NCI-H2081 (cell line): ENCODE measurements around the gene FLNA.
"Not testable (repeated sequence)": the region's sequence is repeated elsewhere in the genome, so short reads cannot be mapped to it uniquely, and the experiment has no call there.

Experiments
- DNase-seq, 2 experiments: peaks; one replicate each; lab custom pipeline; 2025; lab: John Stamatoyannopoulos, UW

FLNA gene

GRCh38 chrX:154358829-154359228, 15.6 kb downstream of the FLNA start:
- DNase-seq = no peak

GRCh38 chrX:154358011-154358410, 16.4 kb downstream of the FLNA start:
- no peak for DNase-seq

GRCh38 chrX:154357205-154357604, 17.2 kb downstream of the FLNA start:
- DNase-seq = no peak

GRCh38 chrX:154356596-154356995, 17.8 kb downstream of the FLNA start:
- DNase-seq = no peak

DNA sequence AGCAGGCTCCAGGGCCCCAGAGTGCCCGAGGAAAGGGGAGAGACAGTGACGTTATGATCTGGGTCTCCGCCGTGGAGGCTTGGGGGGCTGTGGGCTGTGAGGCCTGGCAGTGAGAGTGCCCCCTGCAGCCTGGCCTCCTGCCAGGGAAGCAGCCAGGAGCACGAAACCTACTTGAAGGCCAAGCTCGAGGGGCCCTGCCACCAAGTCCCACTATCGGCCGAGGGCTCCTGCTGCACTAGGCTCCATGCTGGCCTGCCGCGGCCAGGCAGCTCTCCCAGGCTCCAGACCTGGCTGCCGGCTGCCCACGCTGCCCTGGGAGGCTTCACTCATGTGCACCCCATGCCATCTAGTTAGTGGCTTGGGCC, 18.7 kb downstream of the FLNA start:
- DNase-seq = no peak

- DNase-seq = no peak
Measured at GRCh38 chrX:154355094-154355775, 19.2 kb downstream of the FLNA start.

- DNase-seq = no peak
Measured at GRCh38 chrX:154354516-154354915, 19.9 kb downstream of the FLNA start.

DNA sequence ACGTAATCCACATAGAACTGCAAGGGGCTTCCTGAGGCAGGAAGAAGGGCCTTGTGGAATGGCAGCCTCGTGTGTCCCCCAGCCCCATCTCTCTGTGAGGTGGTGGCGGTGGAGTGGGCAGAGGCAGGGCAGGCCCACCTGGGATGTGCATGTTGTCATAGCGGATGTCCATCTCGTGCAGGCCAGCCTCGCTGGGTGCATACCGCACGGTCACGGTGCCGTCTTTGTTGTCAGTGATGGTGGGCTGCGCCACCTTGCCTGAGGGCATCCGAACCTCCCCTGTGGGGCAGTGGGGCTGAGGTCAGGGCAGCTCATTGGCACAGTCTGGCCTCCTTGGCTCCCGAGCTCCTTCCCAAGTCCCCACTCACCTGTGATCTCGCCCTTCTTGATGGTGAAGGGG, 20.4 kb downstream of the FLNA start:
- DNase-seq = no peak

DNA sequence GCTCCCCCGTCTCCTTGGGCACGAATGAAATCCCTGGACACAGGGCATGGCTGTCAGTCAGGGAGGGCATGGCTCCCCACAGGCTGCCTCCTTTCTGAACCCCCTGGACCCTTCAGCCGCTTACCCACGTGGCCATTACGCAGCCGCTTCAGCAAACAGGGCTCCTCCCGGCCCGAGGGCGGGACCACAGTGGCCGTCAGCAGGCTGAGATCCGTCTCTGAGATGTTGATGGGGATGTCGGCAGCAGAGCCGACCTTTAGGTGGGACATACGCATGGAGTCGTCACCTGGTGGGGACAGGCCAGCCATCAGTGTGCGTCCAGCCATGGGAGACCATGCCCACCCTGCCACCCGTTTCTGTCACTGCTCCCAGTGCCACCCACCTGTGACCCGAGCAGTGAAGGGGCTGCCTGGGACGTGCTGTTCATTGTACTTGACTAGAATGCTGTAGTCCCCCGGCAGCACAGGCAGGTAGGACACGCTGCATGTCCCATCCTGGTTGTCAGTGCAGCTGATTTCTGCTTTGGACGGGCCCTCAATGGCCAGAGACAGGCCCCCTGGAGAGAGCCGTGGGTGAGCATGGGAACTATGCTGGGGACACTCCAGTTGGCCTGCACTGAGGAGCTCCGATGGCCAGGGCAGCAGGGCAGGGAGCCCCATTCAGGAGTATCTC, 21.1 kb downstream of the FLNA start:
- no peak for DNase-seq

GRCh38 chrX:154352466-154352865, 22.0 kb downstream of the FLNA start:
- DNase-seq = no peak

DNA sequence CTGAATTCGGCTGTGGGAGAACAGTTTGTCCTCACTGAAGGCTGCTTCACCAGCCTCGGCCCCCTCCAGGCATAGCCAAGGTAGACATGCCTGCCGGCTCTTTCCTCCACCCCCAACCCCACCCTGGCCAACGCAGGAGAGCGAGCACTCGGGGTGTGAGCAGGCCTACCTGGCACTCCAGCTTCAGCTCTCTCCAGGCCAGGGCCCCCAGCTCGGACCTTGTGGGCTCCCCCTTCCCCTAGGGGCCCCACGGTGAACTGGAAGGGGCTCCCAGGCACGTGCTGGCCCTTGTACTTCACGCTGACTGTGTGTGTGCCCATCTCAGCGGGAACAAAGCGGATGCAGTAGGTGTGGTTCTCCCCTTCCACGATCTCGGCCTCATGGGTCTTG, 22.4 kb downstream of the FLNA start:
- DNase-seq = no peak

- no peak for DNase-seq
Measured at GRCh38 chrX:154351183-154352011, 23.0 kb downstream of the FLNA start.

DNA sequence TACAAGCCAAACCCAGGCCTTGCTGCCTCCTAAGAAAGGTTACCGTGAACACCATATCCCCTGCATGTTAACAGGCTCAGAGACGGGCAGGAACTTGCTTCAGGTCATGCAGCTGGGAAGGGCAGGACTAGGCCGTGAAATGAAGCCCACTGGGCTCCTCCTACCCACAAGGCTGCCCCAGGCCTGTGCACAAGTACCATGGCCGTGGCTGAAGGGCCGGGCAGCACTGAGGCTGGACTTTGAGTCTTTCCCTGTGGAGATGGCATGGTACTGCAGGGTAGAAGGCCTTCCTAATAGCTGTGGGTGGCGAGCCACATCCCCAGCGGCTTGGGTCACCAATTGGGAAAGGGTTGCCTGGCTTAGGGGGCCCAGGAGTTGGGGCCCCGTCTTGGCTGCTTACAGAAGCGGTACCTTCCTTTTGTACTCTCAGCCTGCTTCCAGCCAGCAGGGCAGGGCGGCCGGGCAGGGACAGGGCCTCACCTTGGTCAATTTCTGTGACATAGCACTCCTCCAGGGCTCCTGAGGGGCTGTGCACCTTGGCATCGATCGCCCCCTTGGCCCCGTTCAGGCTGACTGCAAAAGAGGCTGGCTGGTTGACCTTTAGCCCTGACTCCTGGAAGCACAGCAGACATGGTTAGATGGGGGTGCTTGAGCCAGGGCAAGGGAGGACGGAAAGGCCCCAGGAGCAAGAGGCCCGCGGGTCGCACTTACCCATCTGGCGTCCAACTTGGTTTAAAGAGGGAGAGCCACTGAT, 23.8 kb downstream of the FLNA start:
- no peak for DNase-seq

DNA sequence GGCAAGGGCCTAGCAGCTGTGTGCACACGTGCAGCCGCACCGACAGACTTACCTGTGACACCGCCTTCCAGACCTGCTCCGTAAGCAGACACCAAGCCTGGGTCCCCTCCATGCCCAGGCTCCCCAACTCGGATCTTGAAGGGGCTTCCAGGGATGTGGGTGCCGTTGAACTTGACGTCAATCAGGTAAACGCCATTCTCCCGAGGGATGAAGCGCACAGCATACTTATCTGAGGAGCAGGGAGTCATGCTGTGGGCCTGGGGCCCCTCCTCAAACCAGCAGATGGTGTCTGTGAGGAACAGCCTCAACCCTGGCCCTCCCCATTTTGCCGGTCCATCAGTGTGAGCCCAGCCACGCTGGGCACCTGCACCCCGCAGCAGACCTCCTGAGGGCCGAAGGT, 24.5 kb downstream of the FLNA start:
- DNase-seq = no peak

- DNase-seq = no peak
Measured at GRCh38 chrX:154349359-154349935, 25.0 kb downstream of the FLNA start.

- DNase-seq = no peak
Measured at GRCh38 chrX:154348646-154349358, 25.6 kb downstream of the FLNA start.

- no peak for DNase-seq
Measured at GRCh38 chrX:154348114-154348531, 26.3 kb downstream of the FLNA start.

DNA sequence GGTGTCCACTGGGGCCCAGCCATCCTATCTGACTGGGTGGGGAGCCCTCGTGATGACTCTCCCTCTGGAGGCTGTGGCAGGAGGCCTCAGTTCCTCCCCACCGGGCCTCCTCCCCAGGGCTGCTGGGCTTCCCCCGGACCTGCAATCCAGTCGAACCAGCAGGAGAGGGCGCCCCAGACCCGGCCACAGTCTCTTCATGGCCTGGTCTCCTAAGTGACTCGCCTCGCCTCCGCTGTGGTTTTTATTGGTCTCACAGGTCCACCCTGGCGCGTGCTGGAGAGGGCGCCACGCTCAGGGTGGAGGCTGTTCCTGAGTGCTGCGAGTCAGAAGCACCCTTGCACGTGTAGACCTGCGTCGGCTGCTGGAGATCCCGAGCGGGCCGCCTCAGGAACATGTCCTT, 30.8 kb downstream of the FLNA start:
- DNase-seq = not testable (repeated sequence)

- DNase-seq = not testable (repeated sequence)
Measured at GRCh38 chrX:154343063-154343462, 31.4 kb downstream of the FLNA start.

DNA sequence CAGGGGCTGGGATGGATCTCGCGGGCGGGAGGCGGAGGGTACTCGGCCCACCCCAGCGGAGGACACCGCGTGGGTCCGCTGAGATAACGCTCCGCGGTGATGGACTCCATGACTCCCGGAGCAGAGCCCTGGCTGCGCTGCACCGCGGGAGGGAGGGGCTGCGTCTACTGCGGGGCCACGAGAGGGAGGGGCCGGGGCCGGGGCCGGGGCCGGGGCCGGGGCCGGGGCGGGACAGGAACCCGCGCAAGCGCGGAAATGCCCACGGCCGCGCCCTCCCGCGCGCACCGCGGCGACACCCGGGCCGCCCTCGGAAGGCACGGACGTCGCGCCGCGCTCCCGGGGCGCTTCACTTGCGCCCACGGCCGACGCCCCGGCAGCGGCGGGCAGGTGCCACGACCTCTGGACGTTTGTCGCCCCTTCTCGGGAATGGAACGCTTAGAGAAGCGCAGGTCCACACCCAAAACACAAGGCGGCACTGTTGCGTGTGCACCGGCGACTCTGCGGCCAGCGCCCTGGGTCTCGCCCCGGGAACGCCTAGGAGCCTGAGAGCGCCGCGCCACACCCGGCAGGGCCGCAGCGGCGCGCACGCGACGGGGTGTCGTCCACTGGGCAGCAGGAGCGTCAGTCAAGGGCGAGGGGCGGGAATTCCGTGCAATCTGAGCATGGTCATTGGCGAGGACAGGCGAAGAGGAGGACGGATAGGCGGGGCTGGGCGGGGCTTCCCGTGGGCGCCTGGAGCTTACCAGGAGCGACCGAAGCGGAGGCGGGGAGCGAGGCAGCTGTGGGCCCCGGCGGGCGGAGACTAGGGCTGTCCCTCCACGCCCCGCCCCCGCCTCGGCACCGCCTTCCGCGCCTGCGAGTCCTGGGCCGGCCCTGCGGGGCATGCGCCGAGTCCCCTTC, 32.8 kb downstream of the FLNA start:
- DNase-seq = not testable (repeated sequence)
